GM21423 (cell line): ENCODE data around the gene TOP2A.
"Not testable (repeated sequence)": the region's sequence is repeated elsewhere in the genome, so short reads cannot be mapped to it uniquely, and the experiment has no call there.

Experiments
- ATAC-seq: cut with Tn5 transposase; IDR thresholded peaks from one replicate; pipeline ENCODE4 v1.9.1; 2021; ENCODE audit warnings: mild to moderate bottlenecking, moderate library complexity; ENCODE audit not compliant: unreplicated experiment

Gene TOP2A

GRCh38 chr17:40382251-40382650 lies 35.4 kb downstream of the TOP2A start:
- no peak for ATAC-seq

- no peak for ATAC-seq
Measured at GRCh38 chr17:40378966-40379365, 38.7 kb downstream of the TOP2A start.

GRCh38 chr17:40377832-40378231 lies 39.9 kb downstream of the TOP2A start:
- ATAC-seq, result no peak

GRCh38 chr17:40376541-40376940 lies 41.2 kb downstream of the TOP2A start:
- not testable (repeated sequence) for ATAC-seq

GRCh38 chr17:40375786-40376185 lies 41.9 kb downstream of the TOP2A start:
- not testable (repeated sequence) for ATAC-seq

GRCh38 chr17:40374821-40375498 lies 42.7 kb downstream of the TOP2A start:
- no peak for ATAC-seq

GRCh38 chr17:40373999-40374398 lies 43.7 kb downstream of the TOP2A start:
- no peak for ATAC-seq

GRCh38 chr17:40373324-40373723 lies 44.4 kb downstream of the TOP2A start:
- ATAC-seq, result no peak

- ATAC-seq, result not testable (repeated sequence)
Measured at GRCh38 chr17:40372644-40373043, 45.1 kb downstream of the TOP2A start.

GRCh38 chr17:40372031-40372430 lies 45.7 kb downstream of the TOP2A start:
- ATAC-seq, result no peak

- ATAC-seq, result no peak
Measured at GRCh38 chr17:40371261-40371929, 46.3 kb downstream of the TOP2A start.

GRCh38 chr17:40369923-40370322 lies 47.8 kb downstream of the TOP2A start:
- no peak for ATAC-seq

GRCh38 chr17:40367728-40368127 lies 50.0 kb downstream of the TOP2A start:
- not testable (repeated sequence) for ATAC-seq

GRCh38 chr17:40366861-40367518 lies 50.7 kb downstream of the TOP2A start:
- ATAC-seq, result no peak

- no peak for ATAC-seq
Measured at GRCh38 chr17:40366076-40366860, 51.4 kb downstream of the TOP2A start.

GRCh38 chr17:40364906-40365305 lies 52.8 kb downstream of the TOP2A start:
- ATAC-seq, result no peak

- ATAC-seq, result no peak
Measured at GRCh38 chr17:40364121-40364861, 53.4 kb downstream of the TOP2A start, which contains the start of gene GJD3. GJD3 (minus strand) TSS chr17:40364737; CDS start chr17:40363815, 922 bp downstream.

- ATAC-seq, result peak; percentile 7
Measured at GRCh38 chr17:40363111-40363827, 54.4 kb downstream of the TOP2A start.

GRCh38 chr17:40362696-40363110 lies 55.0 kb downstream of the TOP2A start:
- ATAC-seq, result peak; percentile 86
